Measurements from ENCODE around the gene ENPP7.

Gene ENPP7

GRCh38 chr17:79732804-79733691 lies 2.3 kb downstream of the ENPP7 start:
- no peak for DNase-seq

- no peak for DNase-seq
Observed at GRCh38 chr17:79733692-79734070, 2.9 kb downstream of the ENPP7 start.

- no peak for DNase-seq
Observed at GRCh38 chr17:79735096-79735495, 4.4 kb downstream of the ENPP7 start.

GRCh38 chr17:79737046-79737921 lies 6.5 kb downstream of the ENPP7 start:
- no peak for DNase-seq

GRCh38 chr17:79737922-79738578 lies 7.3 kb downstream of the ENPP7 start:
- DNase-seq, result no peak

- no peak for DNase-seq
Observed at GRCh38 chr17:79738643-79739042, 7.9 kb downstream of the ENPP7 start.

GRCh38 chr17:79739148-79740062 lies 8.7 kb downstream of the ENPP7 start:
- DNase-seq, result no peak

DNA sequence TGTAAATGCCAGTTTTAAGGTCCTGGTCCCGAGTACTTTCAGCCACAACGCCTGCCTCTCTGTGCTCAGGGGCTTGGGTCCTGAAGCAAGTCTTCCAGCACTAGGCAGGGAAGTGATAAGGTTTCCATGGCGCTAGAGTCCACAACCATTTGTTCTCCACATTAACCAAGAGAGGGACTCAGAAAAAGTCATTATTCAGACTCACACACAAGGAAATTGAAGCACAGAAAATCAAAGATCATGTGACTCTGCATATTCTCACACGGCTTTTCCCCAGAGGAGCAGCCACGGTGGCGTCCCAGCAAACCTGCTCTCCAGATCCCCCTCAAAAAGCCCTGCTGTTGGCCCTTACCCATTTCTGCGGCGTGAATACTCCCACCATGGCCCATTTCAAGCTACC lies 9.7 kb downstream of the ENPP7 start:
- no peak for DNase-seq

DNA sequence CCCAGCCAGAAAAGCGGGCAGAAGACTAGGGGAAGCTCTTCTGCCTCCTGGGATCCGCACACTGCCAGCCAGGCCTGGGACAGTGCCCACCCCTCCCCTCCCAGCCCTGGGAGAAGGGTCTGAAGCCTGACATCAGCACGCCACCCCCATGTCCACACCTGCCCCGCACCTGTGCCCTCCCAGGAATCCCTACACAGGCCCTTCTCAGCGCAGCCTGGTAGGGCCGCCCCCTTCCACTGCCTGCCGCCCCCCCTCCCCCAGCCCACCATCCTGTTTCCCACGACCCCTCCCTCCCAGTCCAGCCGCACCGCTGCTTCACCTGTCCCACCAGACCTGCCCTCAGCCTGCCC lies 10.6 kb downstream of the ENPP7 start:
- no peak for DNase-seq

DNA sequence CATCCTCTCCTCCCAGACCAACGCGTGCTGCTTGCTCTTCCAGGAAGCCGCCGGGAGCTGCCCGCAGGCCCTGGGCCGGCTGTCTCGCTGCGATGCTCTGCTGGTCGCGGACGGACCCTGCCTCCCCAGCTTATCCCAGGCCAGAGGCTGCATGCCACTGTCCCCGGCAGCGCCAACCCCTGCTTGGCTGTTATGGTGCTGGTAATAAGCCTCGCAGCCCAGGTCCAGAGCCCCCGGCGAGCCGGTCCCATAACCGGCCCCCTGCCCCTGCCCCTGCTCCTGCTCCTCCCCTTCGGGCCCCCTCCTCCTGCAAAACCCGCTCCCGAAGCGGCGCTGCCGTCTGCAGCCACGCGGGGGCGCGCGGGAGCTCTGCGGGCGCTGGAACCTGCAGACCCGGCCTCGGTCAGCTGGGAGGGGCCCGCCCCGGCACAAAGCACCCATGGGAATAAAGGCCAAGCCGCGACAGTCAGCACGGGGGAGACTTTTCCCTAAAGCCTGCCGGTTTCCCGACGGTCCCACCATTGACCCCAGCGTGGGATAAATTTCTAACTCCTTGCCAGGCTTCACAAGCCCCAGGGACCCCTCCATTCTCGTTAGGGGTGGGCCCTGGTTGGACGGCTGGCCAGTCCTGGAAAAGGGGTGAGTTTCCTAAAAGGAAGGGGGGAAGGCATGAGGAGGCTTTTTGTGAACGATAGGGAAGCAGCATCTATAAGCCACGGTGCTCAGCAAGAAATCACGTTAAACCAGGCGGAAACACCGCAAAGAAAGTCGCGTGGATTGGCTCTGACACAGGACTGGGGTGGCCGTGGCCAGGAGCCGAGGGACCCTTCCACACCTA lies 11.2 kb downstream of the ENPP7 start:
- peak; percentile 68 for DNase-seq

GRCh38 chr17:79742589-79742918 lies 11.8 kb downstream of the ENPP7 start:
- DNase-seq, result no peak

DNA sequence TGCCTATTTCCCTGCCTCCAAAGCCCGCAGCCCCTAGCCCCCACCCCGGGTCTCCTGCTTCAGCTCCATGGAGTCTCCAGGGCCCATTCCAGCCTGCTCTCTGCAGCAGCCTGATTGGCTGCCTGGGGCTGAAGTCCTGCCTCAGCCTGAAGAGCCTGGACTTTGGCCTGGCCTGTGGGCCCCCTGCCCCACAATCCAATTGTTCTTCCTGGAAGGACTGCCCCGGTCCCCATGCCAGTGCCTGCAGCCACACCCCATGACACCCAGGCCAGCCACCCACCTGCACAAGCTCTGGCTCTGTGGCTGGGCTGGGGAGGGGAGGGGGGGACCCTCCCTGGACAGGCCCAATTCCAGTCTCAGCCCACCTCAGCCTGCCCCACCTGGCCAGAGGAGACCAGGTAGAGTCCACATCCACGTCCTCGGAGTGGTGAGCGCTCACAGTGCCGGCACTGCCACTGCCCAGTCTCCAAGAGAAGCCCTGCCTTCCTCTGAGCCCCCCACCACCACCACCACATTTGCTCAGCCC lies 12.3 kb downstream of the ENPP7 start:
- DNase-seq, result no peak

- DNase-seq, result no peak
Observed at GRCh38 chr17:79743614-79744013, 12.9 kb downstream of the ENPP7 start.

- no peak for DNase-seq
Observed at GRCh38 chr17:79745641-79746105, 14.9 kb downstream of the ENPP7 start.

DNA sequence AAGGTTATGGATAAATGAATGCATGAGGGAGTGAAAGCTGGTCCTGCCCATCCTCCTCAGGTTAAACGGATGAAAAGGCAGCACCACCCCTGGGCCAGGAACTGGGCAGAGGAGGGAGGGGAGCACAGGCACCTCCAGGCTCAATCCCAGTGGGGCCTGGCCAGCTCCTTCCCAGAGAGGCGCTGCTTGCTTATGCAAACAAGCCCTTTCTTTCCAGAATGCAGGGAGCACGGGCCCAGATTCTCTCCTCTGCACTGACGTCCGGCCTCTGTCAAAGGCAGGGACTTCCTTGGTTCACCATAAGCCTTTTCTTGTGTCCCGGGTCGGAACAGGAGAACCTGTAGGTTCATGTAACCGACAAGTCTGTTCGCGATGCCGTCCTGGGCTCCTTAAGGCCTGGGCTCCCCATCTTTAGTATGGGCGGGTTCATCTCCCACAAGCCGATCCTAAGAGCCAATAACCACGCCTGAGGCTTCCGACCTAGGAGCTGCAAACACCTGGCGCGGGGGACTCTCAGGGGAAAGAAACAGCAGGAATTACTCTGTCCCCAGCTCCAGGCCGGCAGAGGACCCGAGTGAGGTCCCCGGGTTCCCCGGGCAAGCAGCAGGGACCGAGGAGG lies 16.3 kb downstream of the ENPP7 start:
- no peak for DNase-seq

GRCh38 chr17:79747508-79748294 lies 17.0 kb downstream of the ENPP7 start:
- DNase-seq, result no peak

GRCh38 chr17:79748295-79749099 lies 17.8 kb downstream of the ENPP7 start:
- no peak for DNase-seq

DNA sequence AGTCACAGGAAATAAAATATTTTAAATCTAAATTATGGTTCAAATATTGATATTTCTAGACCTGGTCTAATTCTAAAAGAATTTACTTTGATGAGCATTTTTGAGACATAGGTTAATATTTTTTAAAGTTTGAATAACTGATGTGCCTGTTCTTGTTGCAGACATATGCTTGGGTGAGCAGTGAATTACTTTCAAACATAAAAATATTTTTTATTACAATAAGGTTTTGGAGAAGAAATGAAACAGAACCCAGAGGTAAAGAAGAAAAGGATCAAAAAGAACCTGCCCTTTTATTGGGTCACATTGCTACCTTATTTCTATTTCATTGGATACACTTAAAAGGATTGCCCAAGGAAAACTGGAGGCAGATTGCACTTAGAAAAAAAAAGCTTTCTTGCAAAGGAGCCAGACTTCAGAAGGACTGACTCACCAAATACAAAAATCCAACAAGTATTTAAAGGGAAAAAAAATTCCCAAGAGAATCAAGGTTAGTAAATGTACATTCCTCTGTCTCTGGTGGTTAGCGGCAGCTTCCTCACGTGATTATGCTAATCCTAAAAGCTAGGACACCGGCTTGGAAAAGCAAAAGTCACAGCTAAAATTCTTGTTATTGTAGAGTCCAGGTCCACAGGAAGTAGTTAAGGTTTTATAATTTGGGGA lies 18.5 kb downstream of the ENPP7 start:
- DNase-seq, result no peak
